Right lobe of liver (tissue), 4 donors: ENCODE results near the gene CTNNBIP1.

Experiments
- CTCF ChIP-seq, 4 donors: fragments of 200-600 bp in 3 of 4; fragments of 450-650 bp in 1 of 4; IDR thresholded peaks; one replicate each; pipeline versions ENCODE4 v1.5.1 to v1.8.0; 2016 to 2022; ENCODE audit warnings: antibody characterized with exemption in 4 of 4, mild to moderate bottlenecking in 2 of 4
- POLR2A ChIP-seq: fragments of 450-650 bp; IDR thresholded peaks from one replicate; pipeline ENCODE4 v1.6.1; 2017; ENCODE audit warnings: antibody characterized with exemption, mild to moderate bottlenecking
- donor health status: DM: no; HTN: no; CAD: no.
- donor health status: DM: no; HTN: no; CAD: no.
- donor health status: DM: no; HTN: yes; CAD: no.

DNA sequence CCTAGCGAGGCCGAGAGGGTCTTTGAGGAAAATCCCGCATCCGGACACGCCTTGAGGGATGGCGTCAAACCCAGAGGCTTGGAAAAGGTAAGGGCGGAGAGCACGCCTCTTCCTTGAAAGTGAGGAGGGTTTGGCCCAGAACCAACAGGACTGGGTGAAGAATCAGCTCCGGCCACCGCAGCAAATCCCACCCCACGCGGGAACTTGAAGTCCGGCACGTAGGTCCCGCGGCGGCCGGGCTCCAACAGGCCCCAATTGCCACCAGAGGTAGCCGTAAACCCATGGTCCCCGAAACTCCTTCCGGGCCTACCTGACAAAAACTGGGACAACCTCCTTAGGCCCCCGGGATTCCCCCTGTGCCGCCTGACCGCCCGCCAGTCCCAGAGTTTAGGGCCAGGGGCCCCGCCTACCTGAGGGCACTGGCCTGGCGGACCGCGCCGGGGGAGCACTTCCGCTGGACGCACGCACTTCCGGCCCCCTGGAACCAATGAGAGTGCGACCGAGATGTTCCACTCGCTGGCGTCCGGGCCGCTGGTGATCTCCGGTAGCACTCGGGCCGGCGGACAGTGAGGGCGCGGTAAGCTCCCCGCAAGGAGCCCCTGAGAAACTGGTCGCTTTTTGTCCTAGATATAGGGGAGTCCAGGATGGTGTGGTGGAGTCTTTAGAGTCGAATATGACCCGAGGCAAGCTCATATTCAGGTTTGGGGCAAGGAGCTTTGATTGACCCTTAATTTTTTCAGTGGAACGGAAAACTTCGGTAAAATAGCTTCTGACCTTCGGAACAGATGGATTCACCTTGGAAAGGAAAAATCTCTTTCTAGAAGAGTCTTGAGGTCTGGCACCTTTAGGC is 33.1 kb upstream of the CTNNBIP1 start, which contains the start of the genes LZIC and NMNAT1:
- peak; percentile 95 for TF ChIP-seq POLR2A
- peak in 1 of 4 donors; percentile 2 for TF ChIP-seq CTCF (IDR thresholded peaks at IDR 0.05)
